Activated CD8-positive, alpha-beta T cell treated with anti-CD3 and anti-CD28 coated beads, Interleukin-2, amount 10 ng/mL, durations not matched to agents 7 days and 5 days (primary cell): ENCODE measurements around the gene ATP12A. TPM values are rescaled to one million over a fixed set of nuclear protein-coding genes. Genes with fewer than 3 reads are reported as not detected.

Source experiments
- ATAC-seq: fragments of 150-1000 bp; cut with Tn5 transposase; one replicate; pipeline ENCODE4 v1.10.0; 2021; ENCODE audit warnings: moderate library complexity
- CTCF ChIA-PET: fragments of 350-600 bp; sonication (Branson Sonifier 250); formaldehyde crosslinking; loops from one replicate; lab custom pipeline; 2021; ENCODE audit warnings: antibody characterized with exemption; lab: Charles Lee
- POLR2A ChIA-PET: fragments of 350-600 bp; sonication (Branson Sonifier 250); formaldehyde crosslinking; loops from one replicate; lab custom pipeline; 2021; ENCODE audit warnings: antibody characterized with exemption; lab: Charles Lee
- DNase-seq: peaks from one replicate; pipeline ENCODE4 v3.0.0-alpha.2; 2020
- H3K27ac Mint-ChIP-seq: one replicate; pipeline ENCODE4 v1.8.0; 2021; ENCODE audit warnings: mild to moderate bottlenecking, mixed read lengths
- H3K27me3 Mint-ChIP-seq: one replicate; pipeline ENCODE4 v1.8.0; 2021; ENCODE audit warnings: low read depth, mixed read lengths
- H3K36me3 Mint-ChIP-seq: one replicate; pipeline ENCODE4 v1.8.0; 2021; ENCODE audit warnings: low read depth, mixed read lengths
- H3K4me1 Mint-ChIP-seq: one replicate; pipeline ENCODE4 v1.8.0; 2021; ENCODE audit warnings: low read depth, mixed read lengths
- H3K4me3 Mint-ChIP-seq: one replicate; pipeline ENCODE4 v1.8.0; 2021; ENCODE audit warnings: mild to moderate bottlenecking, mixed read lengths
- H3K9me3 Mint-ChIP-seq: one replicate; pipeline ENCODE4 v1.8.0; 2022; ENCODE audit warnings: mixed read lengths; ENCODE audit not compliant: insufficient read depth
- total RNA-seq, 2 experiments: library from RNA; stranded (reverse); gene quantifications; one replicate each; pipeline ENCODE4 v1.2.3, GENCODE V29; 2021

ATP12A gene
- total RNA-seq, 2 experiments from 2014 or later = 0.05 to 0.08 TPM

DNA sequence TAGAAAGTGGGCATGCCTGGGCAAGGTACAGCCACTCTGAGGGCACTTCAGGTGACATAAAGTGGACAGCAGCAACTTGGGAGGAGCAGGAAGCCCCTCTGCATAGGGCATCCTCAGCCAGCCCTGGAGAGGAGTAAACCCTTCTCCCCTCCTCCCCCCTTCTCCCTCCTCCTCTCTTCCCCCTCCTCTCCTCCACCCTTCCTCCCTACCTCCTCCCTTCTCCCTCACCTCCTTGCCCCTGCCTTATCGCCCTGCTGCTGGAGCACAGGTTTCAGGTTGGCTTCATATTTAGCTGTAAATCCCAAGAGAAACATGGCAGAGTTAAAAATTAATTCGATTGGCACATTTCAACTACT lies 30.5 kb upstream of the ATP12A start:
- no peaks in the 10 kb centered on the region for H3K9me3 Mint-ChIP-seq
- H3K4me1 Mint-ChIP-seq = peaks cover 6% of the 10 kb centered on the region
- no peak overlapping the region for H3K4me3 Mint-ChIP-seq
- DNase-seq (no peak), ATAC-seq (no peak)
- no peaks in the 10 kb centered on the region for H3K36me3 Mint-ChIP-seq
- H3K27ac Mint-ChIP-seq = no peak overlapping the region
- H3K27me3 Mint-ChIP-seq = peaks cover 4% of the 10 kb centered on the region
- CTCF ChIA-PET = interaction anchor here (1.1 kb wide), 1 partner anchor 45 kb away, joined by 3 read pairs; no protein-coding TSS in a partner anchor
- POLR2A ChIA-PET = interaction anchor here (1.1 kb wide), 1 partner anchor 22 kb away, joined by 3 read pairs; no protein-coding TSS in a partner anchor

DNA sequence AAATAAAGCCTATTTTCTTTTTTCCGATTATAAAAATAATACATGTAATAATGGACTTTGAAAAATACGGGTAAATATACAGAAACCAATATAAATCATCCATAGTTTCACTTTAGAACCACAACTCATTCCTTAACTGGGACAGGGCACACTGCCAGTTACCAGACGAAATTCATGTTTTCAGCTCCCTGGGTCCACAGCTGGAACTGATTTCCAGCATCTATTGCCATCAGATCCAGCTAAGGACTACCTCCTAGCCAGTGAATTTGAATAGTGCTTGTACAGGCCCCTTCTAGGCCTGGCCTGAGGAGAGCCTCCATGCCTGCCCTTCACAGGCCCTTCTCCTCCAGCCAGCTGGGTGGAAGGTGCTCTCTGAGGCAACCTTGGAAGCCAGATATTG lies 30.0 kb upstream of the ATP12A start:
- ChIA-PET POLR2A (no interaction called here), CTCF (no interaction called here)
- Mint-ChIP-seq H3K9me3 (no peaks in the 10 kb centered on the region), H3K36me3 (no peaks in the 10 kb centered on the region), H3K4me3 (no peak overlapping the region), H3K27me3 (peaks cover 4% of the 10 kb centered on the region), H3K4me1 (peaks cover 6% of the 10 kb centered on the region), H3K27ac (no peak overlapping the region)
- DNase-seq = no peak
- no peak for ATAC-seq

DNA sequence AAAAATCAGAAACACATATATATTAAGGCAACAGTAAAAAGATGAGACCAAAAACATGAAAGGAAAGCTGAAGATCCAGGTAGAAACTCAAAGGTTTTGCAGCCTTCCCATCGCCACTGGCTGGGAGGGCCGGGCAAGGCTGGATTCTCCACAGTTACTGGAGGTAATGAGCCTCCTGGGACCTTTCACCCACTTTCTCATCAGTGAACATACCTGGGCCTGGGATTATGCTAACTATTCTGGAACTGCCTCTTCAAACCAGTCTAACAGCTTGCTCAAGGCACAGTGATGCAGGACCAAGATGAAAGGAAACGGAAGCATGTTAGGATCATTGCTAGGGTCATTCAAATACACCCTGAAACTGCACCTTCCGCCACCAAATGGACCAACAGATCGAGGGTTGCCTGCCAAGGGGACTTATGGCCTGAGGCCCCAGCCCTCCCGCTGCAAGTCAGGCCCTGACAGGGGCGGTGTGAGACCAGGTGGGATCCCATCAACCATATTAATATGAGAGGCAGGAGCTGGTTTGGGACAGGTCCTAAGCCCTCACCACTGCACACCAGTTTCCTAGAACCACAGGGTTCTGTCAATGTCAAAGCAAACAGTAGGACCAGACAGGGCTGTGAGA lies 28.4 kb upstream of the ATP12A start:
- peaks cover 6% of the 10 kb centered on the region for H3K27me3 Mint-ChIP-seq
- H3K4me3 Mint-ChIP-seq = no peak overlapping the region
- peaks cover 6% of the 10 kb centered on the region for H3K4me1 Mint-ChIP-seq
- ATAC-seq = no peak
- H3K27ac Mint-ChIP-seq = no peak overlapping the region
- ChIA-PET CTCF (no interaction called here), POLR2A (no interaction called here)
- H3K9me3 Mint-ChIP-seq = no peaks in the 10 kb centered on the region
- no peak for DNase-seq
- H3K36me3 Mint-ChIP-seq = no peaks in the 10 kb centered on the region

DNA sequence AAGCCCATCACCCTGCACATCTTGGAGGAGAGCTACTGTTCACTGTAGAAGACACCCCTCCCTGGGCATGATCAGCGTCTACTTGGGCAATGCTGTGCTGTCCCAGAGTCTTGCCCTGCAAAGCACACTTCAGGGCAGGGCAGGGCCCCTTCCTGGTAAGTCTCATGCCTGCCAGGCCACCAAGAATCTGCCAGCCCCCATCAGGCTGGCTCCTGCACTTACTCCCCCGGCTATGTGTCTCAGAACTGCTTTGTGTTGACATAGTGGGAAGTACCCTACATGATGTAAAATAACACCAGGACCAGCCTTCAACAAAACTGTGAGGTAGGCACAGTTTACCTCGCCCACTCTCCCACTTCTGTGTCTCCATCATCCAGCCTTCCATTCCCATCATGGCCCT lies 27.8 kb upstream of the ATP12A start:
- ATAC-seq = no peak

DNA sequence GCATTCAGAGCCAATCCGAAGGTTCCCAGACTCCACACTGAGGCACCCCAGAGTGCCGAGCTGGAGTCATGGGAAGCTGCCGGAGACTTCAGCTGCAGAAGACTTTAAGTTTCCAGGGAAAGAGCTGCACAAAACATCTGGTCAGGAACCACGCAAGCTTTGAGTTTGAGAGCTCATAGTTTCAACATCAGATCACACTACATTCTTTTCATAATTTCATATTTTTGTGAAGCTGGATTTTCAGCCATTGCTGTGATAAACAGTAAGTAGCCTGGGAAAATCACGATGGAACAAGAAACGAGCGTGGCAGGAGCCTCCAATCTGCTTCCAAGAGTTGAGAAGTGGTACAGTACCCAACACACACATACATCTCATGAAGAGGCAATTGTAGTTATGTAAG lies 25.5 kb upstream of the ATP12A start:
- Mint-ChIP-seq H3K9me3 (no peaks in the 10 kb centered on the region), H3K27ac (no peak overlapping the region), H3K27me3 (peaks cover 12% of the 10 kb centered on the region), H3K36me3 (no peaks in the 10 kb centered on the region), H3K4me3 (no peak overlapping the region), H3K4me1 (no peaks in the 10 kb centered on the region)
- ATAC-seq (no peak), DNase-seq (no peak)
- ChIA-PET CTCF (interaction anchor here (2.6 kb wide), 1 partner anchor 49 kb away, joined by 8 read pairs; no protein-coding TSS in a partner anchor), POLR2A (no interaction called here)

More for the DNA sequence above, 27.8 kb upstream of the ATP12A start:
- Mint-ChIP-seq H3K4me3 (no peak overlapping the region), H3K4me1 (peaks cover 6% of the 10 kb centered on the region), H3K9me3 (no peaks in the 10 kb centered on the region), H3K27me3 (peaks cover 7% of the 10 kb centered on the region), H3K36me3 (no peaks in the 10 kb centered on the region), H3K27ac (no peak overlapping the region)
- no peak for DNase-seq
- CTCF ChIA-PET = interaction anchor here (2.6 kb wide), 1 partner anchor 47 kb away, joined by 8 read pairs; no protein-coding TSS in a partner anchor
- POLR2A ChIA-PET = no interaction called here

DNA sequence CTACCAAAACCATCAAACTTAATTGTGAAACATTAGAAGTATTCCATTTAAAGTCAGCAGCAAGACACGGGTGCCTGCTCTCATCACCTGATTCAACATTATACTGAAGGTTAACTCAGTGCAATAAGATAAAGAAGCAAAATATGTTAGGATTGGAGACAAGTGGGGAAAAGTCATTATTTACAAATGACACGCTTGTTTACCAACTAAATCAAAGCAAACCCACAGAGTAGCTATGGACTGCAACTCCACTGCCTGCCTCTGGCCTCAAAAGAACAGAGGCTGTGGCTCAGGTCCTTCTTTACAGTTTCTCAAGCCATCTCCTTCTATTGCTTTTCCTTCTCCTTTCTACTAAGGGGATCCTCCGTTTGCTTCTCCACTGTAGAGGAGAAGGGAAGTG lies 21.0 kb upstream of the ATP12A start:
- H3K36me3 Mint-ChIP-seq = no peaks in the 10 kb centered on the region
- ATAC-seq (no peak), DNase-seq (no peak)
- H3K4me3 Mint-ChIP-seq = no peak overlapping the region
- peaks cover 18% of the 10 kb centered on the region for H3K27me3 Mint-ChIP-seq
- no peaks in the 10 kb centered on the region for H3K9me3 Mint-ChIP-seq
- CTCF ChIA-PET = interaction anchor here (2.2 kb wide), 1 partner anchor 13 kb away, joined by 5 read pairs; no protein-coding TSS in a partner anchor
- POLR2A ChIA-PET = no interaction called here
- no peaks in the 10 kb centered on the region for H3K4me1 Mint-ChIP-seq
- H3K27ac Mint-ChIP-seq = no peak overlapping the region

DNA sequence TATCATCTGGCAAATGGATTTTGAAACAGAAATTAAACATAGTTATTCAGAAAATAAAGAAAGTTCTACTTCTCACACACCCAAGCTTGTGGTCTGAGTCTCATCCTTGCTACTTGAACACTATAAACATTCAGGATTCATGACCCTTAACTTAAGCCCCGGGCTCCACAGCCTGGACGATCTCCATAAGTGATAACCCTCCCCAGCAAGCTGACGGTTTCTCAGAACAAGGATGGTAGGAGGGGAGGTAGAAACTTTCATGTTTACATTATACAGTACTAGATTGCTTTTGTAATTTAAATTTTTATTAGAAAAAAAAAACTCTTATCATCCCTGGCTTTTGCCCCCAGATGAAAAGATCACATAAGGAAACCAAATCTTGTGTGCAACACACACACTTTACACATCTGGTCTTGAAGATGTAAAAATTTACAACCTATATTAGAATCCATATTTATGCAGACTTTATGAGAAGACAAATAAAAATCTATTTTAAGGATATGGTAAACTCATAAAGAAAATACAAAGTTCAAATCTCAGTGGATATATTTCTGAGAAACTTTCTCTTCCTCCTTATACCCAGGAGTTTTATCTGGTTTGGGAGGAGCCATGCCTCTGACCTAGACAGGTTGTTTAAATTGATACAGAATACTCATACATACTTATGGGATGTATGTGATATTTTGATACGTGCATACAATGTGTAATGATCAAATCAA lies 20.0 kb upstream of the ATP12A start:
- no peaks in the 10 kb centered on the region for H3K36me3 Mint-ChIP-seq
- no peak overlapping the region for H3K4me3 Mint-ChIP-seq
- CTCF ChIA-PET = interaction anchor here (1.0 to 2.2 kb wide), 3 partner anchors 12 to 67 kb away, joined by 3 to 5 read pairs (median 4); no protein-coding TSS in a partner anchor
- ATAC-seq (no peak), DNase-seq (no peak)
- peaks cover 18% of the 10 kb centered on the region for H3K27me3 Mint-ChIP-seq
- no peak overlapping the region for H3K27ac Mint-ChIP-seq
- no peaks in the 10 kb centered on the region for H3K9me3 Mint-ChIP-seq
- POLR2A ChIA-PET = no interaction called here
- no peaks in the 10 kb centered on the region for H3K4me1 Mint-ChIP-seq

DNA sequence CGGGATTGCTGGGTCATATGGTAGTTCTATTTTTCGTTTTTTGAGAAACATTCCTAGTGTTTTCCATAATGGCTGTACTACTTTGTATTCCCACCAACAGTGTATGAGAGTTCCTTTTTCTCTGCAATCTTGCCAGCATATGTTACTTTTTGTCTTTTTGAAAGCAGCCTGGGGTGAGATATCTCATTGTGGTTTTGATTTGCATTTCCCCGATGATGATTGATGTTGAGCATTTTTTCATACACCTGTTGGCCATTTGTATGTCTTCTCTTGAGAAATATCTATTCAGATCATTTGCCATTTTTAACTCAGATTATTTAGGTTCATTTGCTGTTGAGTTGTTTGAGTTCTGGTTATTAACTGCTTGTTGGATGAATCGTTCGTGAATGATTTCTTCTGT lies 18.5 kb upstream of the ATP12A start:
- no peak for ATAC-seq
- no peak overlapping the region for H3K4me3 Mint-ChIP-seq
- peaks cover 15% of the 10 kb centered on the region for H3K27me3 Mint-ChIP-seq
- DNase-seq = no peak
- no peak overlapping the region for H3K27ac Mint-ChIP-seq
- POLR2A ChIA-PET = no interaction called here
- H3K4me1 Mint-ChIP-seq = no peaks in the 10 kb centered on the region
- CTCF ChIA-PET = interaction anchor here (0.7 to 1.0 kb wide), 3 partner anchors 9 to 33 kb away, joined by 3 read pairs; no protein-coding TSS in a partner anchor
- no peaks in the 10 kb centered on the region for H3K36me3 Mint-ChIP-seq
- no peaks in the 10 kb centered on the region for H3K9me3 Mint-ChIP-seq

DNA sequence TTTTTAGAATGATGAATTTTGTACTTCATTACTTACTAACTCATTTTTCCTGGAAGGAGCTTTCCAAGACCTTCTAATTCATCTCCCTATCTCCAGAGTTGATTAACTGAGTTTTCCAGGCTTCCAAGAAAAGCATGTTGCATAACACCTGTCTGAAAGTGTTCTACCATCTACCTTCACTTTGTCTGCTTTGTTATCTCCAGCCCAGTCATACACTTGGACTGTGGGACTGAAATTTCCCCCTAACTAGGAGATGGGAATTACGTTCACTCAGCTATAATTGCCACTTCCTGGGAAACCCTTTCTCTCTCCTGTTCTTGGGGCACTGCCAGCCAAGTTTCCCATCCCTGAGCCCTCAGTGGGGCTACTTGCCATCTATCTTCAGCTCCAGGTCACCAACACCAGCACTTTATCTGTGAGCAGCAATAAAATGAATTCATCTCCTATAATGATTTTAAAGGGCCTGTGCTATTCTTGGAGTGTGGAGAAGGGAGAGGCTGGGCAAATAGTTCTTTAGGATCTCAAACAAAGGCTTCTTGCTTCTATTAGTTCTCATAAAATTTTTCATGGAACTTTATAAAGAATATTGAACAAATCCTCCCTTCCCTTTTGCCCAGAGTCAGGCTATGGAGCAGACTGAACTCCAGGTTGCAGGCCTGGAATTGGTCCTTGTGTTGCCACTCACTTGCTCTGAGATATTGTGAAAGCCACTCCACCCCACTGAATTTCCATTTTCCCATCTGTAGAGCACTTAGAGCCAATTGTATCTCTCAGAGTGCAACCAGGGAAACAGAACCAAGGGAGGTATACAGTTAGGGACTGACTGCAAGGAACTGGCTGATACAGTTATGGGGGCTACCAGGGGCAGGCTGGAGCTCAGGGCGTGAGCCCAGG lies 17.8 kb upstream of the ATP12A start:
- no peaks in the 10 kb centered on the region for H3K36me3 Mint-ChIP-seq
- ChIA-PET CTCF (interaction anchor here (0.7 to 1.3 kb wide), 5 partner anchors 8 to 32 kb away, joined by 3 to 4 read pairs (median 3); no protein-coding TSS in a partner anchor), POLR2A (no interaction called here)
- no peaks in the 10 kb centered on the region for H3K9me3 Mint-ChIP-seq
- no peak for DNase-seq
- no peak overlapping the region for H3K4me3 Mint-ChIP-seq
- no peak for ATAC-seq
- peaks cover 16% of the 10 kb centered on the region for H3K27me3 Mint-ChIP-seq
- no peak overlapping the region for H3K27ac Mint-ChIP-seq
- no peaks in the 10 kb centered on the region for H3K4me1 Mint-ChIP-seq

DNA sequence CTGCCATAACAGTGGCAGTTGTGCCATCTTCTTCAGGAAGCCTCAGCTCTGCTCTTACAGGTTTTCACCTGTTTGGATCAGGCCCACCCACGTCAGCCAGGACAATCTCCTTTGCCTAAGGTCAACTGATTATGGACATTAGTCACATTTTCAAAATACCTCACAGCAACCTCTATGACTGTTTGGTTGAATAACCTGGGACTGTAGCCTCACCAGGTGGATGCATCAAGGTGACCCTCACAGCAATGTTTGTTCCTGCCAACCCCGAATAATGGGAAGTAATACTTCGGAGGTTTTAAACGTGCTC lies 17.2 kb upstream of the ATP12A start:
- H3K27me3 Mint-ChIP-seq = peaks cover 17% of the 10 kb centered on the region
- POLR2A ChIA-PET = no interaction called here
- no peak overlapping the region for H3K27ac Mint-ChIP-seq
- CTCF ChIA-PET = interaction anchor here (1.1 to 1.3 kb wide), 3 partner anchors 10 to 30 kb away, joined by 3 to 4 read pairs (median 3); no protein-coding TSS in a partner anchor
- H3K9me3 Mint-ChIP-seq = no peaks in the 10 kb centered on the region
- H3K4me1 Mint-ChIP-seq = no peaks in the 10 kb centered on the region
- H3K36me3 Mint-ChIP-seq = no peaks in the 10 kb centered on the region
- ATAC-seq (no peak), DNase-seq (no peak)
- H3K4me3 Mint-ChIP-seq = no peak overlapping the region

DNA sequence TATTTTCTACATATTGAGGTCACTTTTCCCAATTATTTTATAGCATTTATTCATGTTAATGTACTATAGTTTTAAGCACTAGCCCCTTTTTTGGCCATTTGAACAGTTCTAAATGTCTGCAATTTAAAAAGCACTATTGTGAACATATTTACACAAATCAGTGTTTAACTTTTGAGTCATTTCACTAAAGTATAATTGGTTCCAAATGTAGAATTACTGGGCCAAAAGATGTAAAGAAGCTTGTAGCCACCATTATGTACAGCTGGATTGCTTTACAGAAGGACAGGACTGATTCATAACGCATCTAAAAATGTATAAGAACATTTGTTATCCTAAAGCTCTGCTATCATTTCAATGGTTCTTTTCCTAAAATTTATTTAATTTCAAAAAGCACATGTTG lies 16.6 kb upstream of the ATP12A start:
- Mint-ChIP-seq H3K27me3 (peaks cover 19% of the 10 kb centered on the region), H3K27ac (no peak overlapping the region), H3K9me3 (no peaks in the 10 kb centered on the region), H3K4me1 (no peaks in the 10 kb centered on the region), H3K36me3 (no peaks in the 10 kb centered on the region), H3K4me3 (no peak overlapping the region)
- DNase-seq (no peak), ATAC-seq (no peak)
- CTCF ChIA-PET = interaction anchor here (1.0 to 1.3 kb wide), 3 partner anchors 9 to 64 kb away, joined by 3 to 4 read pairs (median 3); no protein-coding TSS in a partner anchor
- POLR2A ChIA-PET = no interaction called here
